Transverse colon (tissue), 4 donors: ENCODE data around the gene FAR2. TPM values are rescaled to one million over a fixed set of nuclear protein-coding genes. Genes with fewer than 3 reads are reported as not detected.

ENCODE experiments used
- DNase-seq: peaks from one replicate; pipeline ENCODE4 v3.0.0-alpha.2; 2019
- H3K27ac ChIP-seq, 4 donors: fragments of 200-600 bp; sonication (generic); 2 replicates each; pipeline ENCODE4 v1.5.1; 2016 to 2018; ENCODE audit warnings: inconsistent platforms in 4 of 4
- H3K27me3 ChIP-seq: fragments of 200-600 bp; sonication (generic); 2 replicates; pipeline ENCODE4 v1.5.1; 2017; ENCODE audit warnings: inconsistent platforms
- H3K36me3 ChIP-seq, 4 donors: fragments of 200-600 bp; sonication (generic); 2 replicates each; pipeline ENCODE4 v1.5.1; 2017 to 2019; ENCODE audit warnings: inconsistent platforms in 4 of 4
- H3K4me1 ChIP-seq, 4 donors: fragments of 200-600 bp; sonication (generic); 2 replicates each; pipeline ENCODE4 v1.5.1; 2017 to 2020; ENCODE audit warnings: inconsistent platforms in 4 of 4
- H3K4me3 ChIP-seq, 4 donors: fragments of 200-600 bp; sonication (generic); 1 replicate in 1 of 4; 2 replicates in 3 of 4; pipeline versions ENCODE4 v1.5.1 to v1.6.1; 2017 to 2019; ENCODE audit warnings: inconsistent platforms in 4 of 4
- H3K9me3 ChIP-seq, 2 donors: fragments of 200-600 bp; sonication (generic); 2 replicates each; pipeline ENCODE4 v1.5.1; 2017 to 2019; ENCODE audit warnings: inconsistent platforms in 2 of 2
- EP300 ChIP-seq: sonication (generic); formaldehyde crosslinking; IDR thresholded peaks from one replicate; pipeline ENCODE4 v1.6.1; 2017; ENCODE audit warnings: antibody characterized with exemption, low read depth
- POLR2A ChIP-seq: fragments of 450-650 bp; IDR thresholded peaks from one replicate; pipeline ENCODE4 v1.6.1; 2016; ENCODE audit warnings: antibody characterized with exemption, mild to moderate bottlenecking, moderate library complexity
- POLR2AphosphoS5 ChIP-seq, 3 donors: sonication (generic); formaldehyde crosslinking; IDR thresholded peaks; one replicate each; pipeline ENCODE4 v1.6.1; 2016; ENCODE audit warnings: antibody characterized with exemption in 3 of 3
- WGBS, 2 donors: methylation state at CpG; one replicate each; pipeline ENCODE4 v1.1.5; 2018; ENCODE audit warnings: low coverage in 1 of 2; 5-methylcytosine and 5-hydroxymethylcytosine counted together
- in situ Hi-C, 4 donors: fragments of 200-750 bp; cut with MboI; loops; one replicate each; pipeline versions ENCODE4 v1.15.0 to v1.15.1; 2017; ENCODE audit warnings: low sequenced_read_pairs in 3 of 4, low pct_ligation_motif_present in 1 of 4, low pct_unique_long_range_greater_than_20kb in 1 of 4
- intact Hi-C: fragments of 100-400 bp; cut with DNase I; formaldehyde crosslinking; loops from one replicate; pipeline ENCODE4 v1.15.1; 2023; ENCODE audit warnings: low total_unique reads
- total RNA-seq, 4 donors: library from RNA; depleted of rRNA; stranded (reverse); fragments of >200 nt; gene quantifications; one replicate each; pipeline ENCODE4 v1.1.0, GENCODE V29; 2016
- TF ChIP-seq, protein P1 (sequence below), 5 experiments: fragments of 200-600 bp in 3 of 5; fragments of 450-650 bp in 2 of 5; sonication (generic) in 3 of 5; IDR thresholded peaks; 1 replicate in 2 of 5; 2 replicates in 3 of 5; pipeline ENCODE4 v1.5.1; 2016 to 2017; ENCODE audit warnings: antibody characterized with exemption in 5 of 5, inconsistent platforms in 3 of 5, mild to moderate bottlenecking in 2 of 5, moderate library complexity in 1 of 5

The FAR2 gene
- total RNA-seq, 4 donors from 2014 or later: 57.6 to 72.7 (median 65.7) TPM

DNA sequence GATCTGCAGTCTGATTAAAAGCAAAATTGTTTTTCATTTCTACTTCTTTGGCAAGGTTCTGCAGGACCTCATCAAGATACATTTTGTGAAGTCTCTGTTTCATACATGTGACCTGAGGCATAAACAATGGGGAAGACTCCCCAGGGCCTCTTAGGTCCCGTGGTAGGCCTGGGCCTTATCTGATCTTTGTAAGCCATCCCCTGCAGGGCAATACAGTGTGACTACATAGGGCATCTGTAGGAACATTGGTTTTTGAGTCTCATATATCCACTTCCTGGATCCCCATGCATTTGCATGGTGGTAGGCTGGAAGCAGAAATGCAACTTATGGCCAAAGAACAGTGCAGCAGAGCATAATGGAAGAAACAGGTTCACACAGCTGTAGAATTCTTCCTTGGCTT is 6.0 kb downstream of the FAR2 start:
- WGBS, 2 donors: 65 to 83% methylated on average over 1 of the region's 1 CpG
- H3K9me3 ChIP-seq: no peaks in the 10 kb centered on the region
- TF ChIP-seq POLR2AphosphoS5 (IDR thresholded peaks at IDR 0.05): no peak
- TF ChIP-seq POLR2A: no peak
- TF ChIP-seq, protein P1, sequence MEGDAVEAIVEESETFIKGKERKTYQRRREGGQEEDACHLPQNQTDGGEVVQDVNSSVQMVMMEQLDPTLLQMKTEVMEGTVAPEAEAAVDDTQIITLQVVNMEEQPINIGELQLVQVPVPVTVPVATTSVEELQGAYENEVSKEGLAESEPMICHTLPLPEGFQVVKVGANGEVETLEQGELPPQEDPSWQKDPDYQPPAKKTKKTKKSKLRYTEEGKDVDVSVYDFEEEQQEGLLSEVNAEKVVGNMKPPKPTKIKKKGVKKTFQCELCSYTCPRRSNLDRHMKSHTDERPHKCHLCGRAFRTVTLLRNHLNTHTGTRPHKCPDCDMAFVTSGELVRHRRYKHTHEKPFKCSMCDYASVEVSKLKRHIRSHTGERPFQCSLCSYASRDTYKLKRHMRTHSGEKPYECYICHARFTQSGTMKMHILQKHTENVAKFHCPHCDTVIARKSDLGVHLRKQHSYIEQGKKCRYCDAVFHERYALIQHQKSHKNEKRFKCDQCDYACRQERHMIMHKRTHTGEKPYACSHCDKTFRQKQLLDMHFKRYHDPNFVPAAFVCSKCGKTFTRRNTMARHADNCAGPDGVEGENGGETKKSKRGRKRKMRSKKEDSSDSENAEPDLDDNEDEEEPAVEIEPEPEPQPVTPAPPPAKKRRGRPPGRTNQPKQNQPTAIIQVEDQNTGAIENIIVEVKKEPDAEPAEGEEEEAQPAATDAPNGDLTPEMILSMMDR (IDR thresholded peaks at IDR 0.05): no peak
- no peak for TF ChIP-seq EP300
- intact Hi-C loops (no loop called here), in situ Hi-C loops (no loop called here)
- no peak for DNase-seq
- peaks cover 12 to 51% (median 18%) of the 10 kb centered on the region in 4 donors for H3K4me1 ChIP-seq
- H3K4me3 ChIP-seq: no peak overlapping the region
- no peak overlapping the region for H3K27ac ChIP-seq
- H3K36me3 ChIP-seq: no peaks in the 10 kb centered on the region
- no peaks in the 10 kb centered on the region for H3K27me3 ChIP-seq

DNA sequence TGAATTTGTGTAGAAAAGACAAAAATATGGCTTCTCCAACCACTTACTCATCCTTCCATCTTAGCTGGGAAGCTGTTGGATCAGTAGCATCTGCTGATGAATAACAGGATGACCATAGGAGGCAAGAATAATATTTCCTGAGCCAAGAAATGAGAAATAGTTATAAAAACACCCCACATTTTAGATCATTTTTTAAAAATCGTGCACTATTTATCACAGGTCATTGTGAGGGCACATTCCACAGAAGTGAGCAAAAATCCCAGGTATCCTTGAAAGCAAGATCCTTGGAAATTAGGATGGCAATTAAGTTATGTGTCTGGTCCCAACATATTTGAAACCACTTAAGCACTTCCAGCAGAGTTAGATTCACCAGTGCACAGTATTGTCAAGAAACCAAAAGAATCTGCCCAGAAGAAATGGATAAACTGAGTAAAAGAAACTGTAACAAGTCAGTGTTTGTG is 8.4 kb downstream of the FAR2 start:
- Histone ChIP-seq H3K27ac (peak overlapping the region in 1 of 4 donors; percentile 15), H3K4me3 (no peak overlapping the region), H3K36me3 (no peaks in the 10 kb centered on the region), H3K9me3 (no peaks in the 10 kb centered on the region), H3K4me1 (peaks cover 4 to 29% (median 9%) of the 10 kb centered on the region in 4 donors), H3K27me3 (no peaks in the 10 kb centered on the region)
- TF ChIP-seq, protein P1 (IDR thresholded peaks at IDR 0.05): no peak
- no peak for TF ChIP-seq POLR2A
- TF ChIP-seq POLR2AphosphoS5 (IDR thresholded peaks at IDR 0.05): no peak
- TF ChIP-seq EP300: no peak
- WGBS, 2 donors: 62 to 75% methylated on average over 1 of the region's 1 CpG
- in situ Hi-C loops (no loop called here), intact Hi-C loops (no loop called here)
- DNase-seq: no peak

DNA sequence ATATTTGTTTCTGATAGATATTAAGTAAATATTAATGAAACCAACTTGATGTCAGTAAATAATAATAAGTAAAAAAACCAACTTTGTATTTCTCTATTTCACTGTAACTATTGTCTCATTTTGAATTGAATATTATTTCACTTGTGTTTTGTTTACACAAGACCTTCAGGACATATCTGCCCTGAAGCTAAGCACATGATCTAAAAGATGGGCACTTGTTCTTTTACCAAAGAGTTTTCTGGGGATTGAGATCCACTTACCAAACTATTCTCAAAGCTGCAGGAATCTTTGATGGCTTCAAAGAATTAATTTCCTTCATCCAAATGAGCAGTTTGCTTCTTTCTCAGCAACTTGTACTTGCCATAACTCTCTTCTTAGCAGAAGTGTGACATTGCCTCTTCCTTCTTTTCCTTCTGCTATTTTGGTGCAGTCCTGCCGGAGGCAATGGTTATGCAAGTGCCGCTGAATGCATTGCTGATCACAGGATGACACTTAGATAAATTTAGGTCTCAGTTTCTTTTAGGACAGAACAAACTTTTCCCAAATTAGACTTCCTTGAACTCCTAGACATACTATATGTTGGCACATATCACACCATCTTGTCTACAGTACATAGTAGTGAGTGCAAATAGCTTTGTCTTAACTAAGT is 9.2 kb downstream of the FAR2 start:
- intact Hi-C loops: no loop called here
- Histone ChIP-seq H3K27me3 (no peaks in the 10 kb centered on the region), H3K9me3 (no peaks in the 10 kb centered on the region), H3K4me3 (no peak overlapping the region), H3K4me1 (peaks cover 0 to 26% (median 1%) of the 10 kb centered on the region in 4 donors), H3K27ac (no peak overlapping the region), H3K36me3 (no peaks in the 10 kb centered on the region)
- 72 to 100% methylated on average over 2 of the region's 2 CpGs for WGBS, 2 donors
- TF ChIP-seq POLR2AphosphoS5 (IDR thresholded peaks at IDR 0.05) (no peak), POLR2A (no peak), EP300 (no peak)
- TF ChIP-seq, protein P1 (IDR thresholded peaks at IDR 0.05): no peak
- in situ Hi-C loops: no loop called here
- DNase-seq: no peak

DNA sequence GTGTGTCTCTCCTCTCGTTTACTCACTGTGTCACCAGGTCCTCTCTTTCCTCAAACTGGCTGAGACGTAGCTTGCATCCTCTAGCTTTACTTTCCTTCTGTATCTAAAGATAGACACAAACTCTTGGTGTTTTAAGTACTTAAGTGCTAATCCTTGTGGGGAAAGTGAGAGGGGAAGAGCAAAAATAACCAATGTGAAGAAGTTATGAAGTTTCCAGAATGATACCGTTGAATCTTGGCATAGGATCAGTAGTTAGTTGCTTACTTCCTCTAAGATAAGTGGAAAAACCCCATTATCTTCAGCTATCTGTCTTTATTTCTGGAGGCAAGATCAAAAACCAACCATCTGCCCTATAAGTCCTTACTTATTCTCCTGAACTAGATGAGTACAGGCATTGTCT is 10.6 kb downstream of the FAR2 start:
- Histone ChIP-seq H3K27me3 (no peaks in the 10 kb centered on the region), H3K4me3 (no peak overlapping the region), H3K36me3 (no peaks in the 10 kb centered on the region), H3K9me3 (no peaks in the 10 kb centered on the region), H3K27ac (peak overlapping the region in 1 of 4 donors; percentile 13), H3K4me1 (peaks cover 8 to 35% (median 11%) of the 10 kb centered on the region in 4 donors)
- 40 to 54% methylated on average over 3 of the region's 3 CpGs for WGBS, 2 donors
- no peak for DNase-seq
- in situ Hi-C loops (no loop called here), intact Hi-C loops (no loop called here)
- no peak for TF ChIP-seq POLR2AphosphoS5 (IDR thresholded peaks at IDR 0.05)
- TF ChIP-seq, protein P1 (IDR thresholded peaks at IDR 0.05): no peak
- no peak for TF ChIP-seq EP300
- no peak for TF ChIP-seq POLR2A
